Stimulated activated memory B cell treated with anti-CD40 and anti-IgM and Interleukin-4, amounts not matched to agents 10 μg/mL and 1 μg/mL and 100 μg/mL, for 72 hours (primary cell): ENCODE measurements around the gene MIS18A.
"Not testable (repeated sequence)": the region's sequence is repeated elsewhere in the genome, so short reads cannot be mapped to it uniquely, and the experiment has no call there.

Source experiments
- ATAC-seq: fragments of 150-1000 bp; cut with Tn5 transposase; 2 replicates; pipeline ENCODE4 v1.10.0; 2021
- H3K27ac Mint-ChIP-seq: one replicate; pipeline ENCODE4 v1.8.0; 2022; ENCODE audit warnings: mild to moderate bottlenecking, mixed read lengths
- H3K27me3 Mint-ChIP-seq: one replicate; pipeline ENCODE4 v1.8.0; 2022; ENCODE audit warnings: mixed read lengths
- H3K36me3 Mint-ChIP-seq: one replicate; pipeline ENCODE4 v1.8.0; 2022; ENCODE audit warnings: mixed read lengths
- H3K4me1 Mint-ChIP-seq: one replicate; pipeline ENCODE4 v1.8.0; 2022; ENCODE audit warnings: mixed read lengths
- H3K4me3 Mint-ChIP-seq: one replicate; pipeline ENCODE4 v1.8.0; 2022; ENCODE audit warnings: mild to moderate bottlenecking, moderate library complexity, mixed read lengths
- H3K9me3 Mint-ChIP-seq: one replicate; pipeline ENCODE4 v1.8.0; 2022; ENCODE audit warnings: mixed read lengths

MIS18A gene

DNA sequence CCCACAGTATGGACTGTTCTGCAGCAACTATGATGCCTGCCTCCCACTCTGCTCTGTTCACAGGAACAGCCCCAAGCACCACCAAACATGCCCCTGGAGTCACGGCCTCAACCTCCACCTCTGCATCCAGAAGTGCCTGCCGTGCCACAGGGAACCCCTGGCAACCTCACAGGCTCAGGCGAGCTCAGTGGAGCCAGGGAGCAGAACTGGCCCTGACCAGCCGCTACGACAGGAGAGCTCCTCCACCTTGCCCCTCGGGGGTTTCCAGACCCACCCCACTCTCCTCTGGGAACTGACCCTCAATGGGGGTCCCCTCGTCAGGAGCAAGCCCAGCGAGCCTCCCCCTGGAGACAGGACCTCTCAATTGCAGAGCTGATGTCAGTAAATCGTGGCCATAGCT lies 32.8 kb upstream of the MIS18A start:
- no peak for ATAC-seq
- Mint-ChIP-seq H3K27ac (peak overlapping the region; percentile 9), H3K9me3 (no peaks in the 10 kb centered on the region), H3K36me3 (peaks cover 62% of the 10 kb centered on the region), H3K4me3 (no peak overlapping the region), H3K27me3 (no peaks in the 10 kb centered on the region), H3K4me1 (peaks cover 14% of the 10 kb centered on the region)

GRCh38 chr21:32310976-32311375 lies 32.1 kb upstream of the MIS18A start:
- Mint-ChIP-seq H3K4me1 (peaks cover 14% of the 10 kb centered on the region), H3K36me3 (peaks cover 68% of the 10 kb centered on the region)
- not testable (repeated sequence) for H3K9me3 Mint-ChIP-seq, H3K27me3 Mint-ChIP-seq, ATAC-seq, H3K4me3 Mint-ChIP-seq, H3K27ac Mint-ChIP-seq

DNA sequence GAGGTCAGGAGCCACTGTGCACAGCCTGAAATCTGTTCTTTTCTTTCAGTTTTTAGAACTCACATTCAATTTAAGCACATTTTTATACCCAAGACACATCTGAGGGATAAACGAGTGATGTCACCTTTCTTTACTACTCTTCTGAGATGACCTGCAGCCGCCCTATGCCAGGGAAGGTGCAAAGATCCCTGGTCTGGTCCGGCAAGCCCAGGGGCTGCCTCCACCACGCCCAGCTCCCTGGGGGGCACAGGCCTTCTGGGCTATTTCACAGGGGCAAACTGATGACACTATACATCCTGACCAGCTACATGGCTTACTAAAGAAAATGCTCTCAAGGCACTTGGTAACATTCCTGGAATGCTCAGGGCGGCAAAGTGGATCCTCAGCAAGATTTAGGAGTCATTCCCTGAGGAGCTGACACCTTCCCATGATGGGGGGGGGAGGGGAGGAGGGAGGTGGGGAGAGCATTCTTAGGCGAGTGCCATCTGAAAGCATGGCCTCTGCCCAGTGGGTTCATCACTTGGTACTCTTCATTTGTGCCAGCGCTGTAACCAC lies 31.1 kb upstream of the MIS18A start:
- H3K4me3 Mint-ChIP-seq, result no peak overlapping the region
- H3K27me3 Mint-ChIP-seq, result no peaks in the 10 kb centered on the region
- H3K27ac Mint-ChIP-seq, result no peak overlapping the region
- H3K4me1 Mint-ChIP-seq, result peaks cover 14% of the 10 kb centered on the region
- ATAC-seq, result no peak
- peaks cover 74% of the 10 kb centered on the region for H3K36me3 Mint-ChIP-seq
- H3K9me3 Mint-ChIP-seq, result no peaks in the 10 kb centered on the region

DNA sequence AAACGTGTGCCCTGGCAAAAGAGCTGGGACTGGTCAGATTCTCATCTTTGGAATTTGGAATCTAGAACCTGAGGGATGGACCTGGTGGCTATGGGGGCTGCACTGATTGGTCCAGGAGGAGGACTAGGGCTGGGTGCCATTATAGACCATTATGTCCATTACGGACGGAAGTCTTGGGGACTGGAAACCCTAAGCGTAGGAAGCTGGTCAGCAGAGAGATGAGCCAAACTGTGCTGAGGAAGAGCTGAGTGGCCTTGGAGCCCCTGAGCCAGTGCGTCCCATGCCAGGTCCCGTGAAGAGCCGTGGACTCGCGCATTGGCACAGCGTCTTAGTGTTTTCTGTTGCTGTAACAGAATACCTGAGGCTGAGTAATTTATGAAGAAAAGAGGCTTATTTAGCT lies 29.8 kb upstream of the MIS18A start:
- peaks cover 14% of the 10 kb centered on the region for H3K4me1 Mint-ChIP-seq
- peaks cover 70% of the 10 kb centered on the region for H3K36me3 Mint-ChIP-seq
- no peak overlapping the region for H3K27ac Mint-ChIP-seq
- no peaks in the 10 kb centered on the region for H3K27me3 Mint-ChIP-seq
- no peak for ATAC-seq
- H3K4me3 Mint-ChIP-seq, result no peak overlapping the region
- H3K9me3 Mint-ChIP-seq, result no peaks in the 10 kb centered on the region

DNA sequence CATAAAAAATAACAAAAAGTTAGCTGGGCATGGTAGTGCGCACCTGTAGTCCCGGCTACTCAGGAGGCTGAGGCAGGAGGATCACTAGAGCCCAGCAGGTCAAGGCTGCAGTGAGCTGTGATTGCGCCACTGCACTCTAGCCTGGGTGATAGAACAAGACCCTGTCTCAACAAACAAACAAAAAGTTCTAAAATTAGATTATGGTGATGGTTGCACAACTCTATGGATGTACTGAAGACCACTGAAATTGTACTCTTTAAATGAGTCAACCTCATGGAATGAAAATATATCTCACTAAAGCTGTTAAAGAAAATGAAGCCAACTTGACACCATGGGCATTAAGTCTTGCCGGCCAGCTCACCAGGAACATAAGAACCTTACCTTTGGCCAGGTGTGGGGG lies 28.9 kb upstream of the MIS18A start:
- Mint-ChIP-seq H3K4me1 (peaks cover 14% of the 10 kb centered on the region), H3K4me3 (no peak overlapping the region), H3K36me3 (peaks cover 67% of the 10 kb centered on the region), H3K27me3 (no peaks in the 10 kb centered on the region), H3K9me3 (no peaks in the 10 kb centered on the region), H3K27ac (no peak overlapping the region)
- ATAC-seq, result no peak

GRCh38 chr21:32306021-32306780 lies 27.4 kb upstream of the MIS18A start:
- Mint-ChIP-seq H3K9me3 (no peaks in the 10 kb centered on the region), H3K4me3 (no peak overlapping the region), H3K4me1 (peaks cover 6% of the 10 kb centered on the region), H3K27ac (no peak overlapping the region), H3K36me3 (peaks cover 56% of the 10 kb centered on the region), H3K27me3 (no peaks in the 10 kb centered on the region)
- ATAC-seq, result no peak

GRCh38 chr21:32304998-32305397 lies 26.1 kb upstream of the MIS18A start:
- H3K27ac Mint-ChIP-seq, result no peak overlapping the region
- no peaks in the 10 kb centered on the region for H3K9me3 Mint-ChIP-seq
- H3K4me1 Mint-ChIP-seq, result no peaks in the 10 kb centered on the region
- H3K4me3 Mint-ChIP-seq, result no peak overlapping the region
- ATAC-seq, result no peak
- peaks cover 57% of the 10 kb centered on the region for H3K36me3 Mint-ChIP-seq
- H3K27me3 Mint-ChIP-seq, result no peaks in the 10 kb centered on the region

- Mint-ChIP-seq H3K36me3 (peaks cover 52% of the 10 kb centered on the region), H3K27me3 (no peaks in the 10 kb centered on the region), H3K4me3 (no peak overlapping the region), H3K4me1 (no peaks in the 10 kb centered on the region), H3K27ac (no peak overlapping the region), H3K9me3 (no peaks in the 10 kb centered on the region)
- no peak for ATAC-seq
Observed at GRCh38 chr21:32303385-32303784, 24.5 kb upstream of the MIS18A start.

DNA sequence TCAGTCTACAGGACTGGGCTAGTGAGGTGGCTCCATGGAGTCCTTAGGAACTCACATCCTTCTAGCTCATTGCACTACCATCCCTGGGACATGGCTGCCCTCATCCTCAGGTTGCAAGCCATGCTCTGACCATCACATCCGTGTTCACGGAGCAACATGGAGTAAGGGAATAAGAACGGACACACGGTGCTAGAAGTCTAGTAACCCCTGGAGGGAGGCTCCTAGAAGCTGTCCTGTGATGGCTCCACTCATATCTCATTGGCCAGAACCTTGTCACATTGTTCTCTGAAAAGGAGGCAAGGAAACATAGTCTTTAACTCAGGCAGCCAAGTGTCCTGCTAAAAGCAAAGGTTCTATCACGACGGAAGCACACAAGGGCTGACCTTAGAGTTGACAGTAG lies 23.7 kb upstream of the MIS18A start:
- Mint-ChIP-seq H3K36me3 (peaks cover 47% of the 10 kb centered on the region), H3K27ac (no peak overlapping the region), H3K9me3 (no peaks in the 10 kb centered on the region), H3K4me3 (no peak overlapping the region), H3K27me3 (no peaks in the 10 kb centered on the region), H3K4me1 (no peaks in the 10 kb centered on the region)
- no peak for ATAC-seq

DNA sequence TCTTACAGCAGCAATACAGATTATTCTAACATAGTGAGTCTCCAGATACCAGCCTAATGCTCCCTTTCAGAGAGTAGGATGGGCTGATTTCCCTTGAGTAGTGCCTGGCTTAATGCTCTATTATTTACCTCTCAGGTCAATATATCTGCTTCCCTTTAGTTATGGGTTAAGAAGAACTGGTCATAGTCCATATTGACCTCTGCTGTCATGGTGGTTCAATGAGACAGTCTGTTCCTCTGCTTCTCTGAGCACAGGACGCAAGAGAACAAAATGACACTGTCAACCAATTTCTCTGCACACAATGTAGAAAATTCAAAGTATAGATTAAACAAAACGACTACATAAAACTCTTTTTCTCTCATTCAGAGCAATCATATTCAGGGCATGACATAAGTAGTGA lies 22.7 kb upstream of the MIS18A start:
- H3K4me3 Mint-ChIP-seq, result no peak overlapping the region
- no peak overlapping the region for H3K27ac Mint-ChIP-seq
- no peaks in the 10 kb centered on the region for H3K9me3 Mint-ChIP-seq
- ATAC-seq, result no peak
- peaks cover 40% of the 10 kb centered on the region for H3K36me3 Mint-ChIP-seq
- no peaks in the 10 kb centered on the region for H3K4me1 Mint-ChIP-seq
- no peaks in the 10 kb centered on the region for H3K27me3 Mint-ChIP-seq

DNA sequence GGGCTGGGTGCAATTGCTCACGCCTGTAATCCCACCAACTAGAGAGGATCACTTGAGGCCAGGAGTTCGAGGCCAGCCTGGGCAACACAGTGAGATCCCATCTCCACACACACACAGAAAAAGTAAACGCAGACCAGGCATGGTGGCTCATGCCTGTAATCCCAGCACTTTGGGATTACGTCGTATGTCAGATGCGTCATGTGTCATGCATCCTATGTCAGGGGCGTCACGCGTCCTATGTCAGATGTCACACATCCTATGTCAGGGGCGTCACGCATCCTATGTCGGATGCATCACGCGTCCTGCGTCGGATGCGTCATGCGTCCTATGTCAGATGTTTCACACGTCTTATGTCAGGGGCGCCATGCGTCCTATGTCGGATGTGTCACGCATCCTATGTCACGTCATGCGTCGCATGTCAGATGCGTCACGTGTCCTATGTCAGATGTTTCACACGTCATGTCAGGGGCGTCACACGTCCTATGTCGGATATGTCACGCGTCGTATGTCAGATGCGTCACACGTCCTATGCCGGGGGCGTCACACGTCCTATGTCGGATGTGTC lies 21.4 kb upstream of the MIS18A start:
- Mint-ChIP-seq H3K4me1 (no peaks in the 10 kb centered on the region), H3K27ac (no peak overlapping the region), H3K9me3 (no peaks in the 10 kb centered on the region), H3K4me3 (no peak overlapping the region), H3K27me3 (no peaks in the 10 kb centered on the region), H3K36me3 (peaks cover 30% of the 10 kb centered on the region)
- no peak for ATAC-seq

GRCh38 chr21:32299695-32300094 lies 20.8 kb upstream of the MIS18A start:
- no peak overlapping the region for H3K4me3 Mint-ChIP-seq
- H3K4me1 Mint-ChIP-seq, result no peaks in the 10 kb centered on the region
- ATAC-seq, result no peak
- no peaks in the 10 kb centered on the region for H3K27me3 Mint-ChIP-seq
- H3K9me3 Mint-ChIP-seq, result no peaks in the 10 kb centered on the region
- no peak overlapping the region for H3K27ac Mint-ChIP-seq
- peaks cover 29% of the 10 kb centered on the region for H3K36me3 Mint-ChIP-seq

GRCh38 chr21:32298658-32299081 lies 19.8 kb upstream of the MIS18A start, which contains the start of gene MRAP:
TSS of gene MRAP (plus strand) at chr21:32298855. CDS start at chr21:32298972, 117 bp downstream.
- no peak within 1 kb of the TSS for H3K4me3 Mint-ChIP-seq
- ATAC-seq, result no peak
- H3K4me1 Mint-ChIP-seq, result no peaks in the 10 kb centered on the region
- H3K9me3 Mint-ChIP-seq, result no peaks in the 10 kb centered on the region
- H3K27ac Mint-ChIP-seq, result no peak within 1 kb of the TSS
- peaks cover 21% of the 10 kb centered on the region for H3K36me3 Mint-ChIP-seq
- no peaks in the 10 kb centered on the region for H3K27me3 Mint-ChIP-seq

- H3K9me3 Mint-ChIP-seq, result no peaks in the 10 kb centered on the region
- H3K27me3 Mint-ChIP-seq, result no peaks in the 10 kb centered on the region
- no peak overlapping the region for H3K4me3 Mint-ChIP-seq
- no peaks in the 10 kb centered on the region for H3K4me1 Mint-ChIP-seq
- H3K27ac Mint-ChIP-seq, result no peak overlapping the region
- ATAC-seq, result no peak
- H3K36me3 Mint-ChIP-seq, result peaks cover 16% of the 10 kb centered on the region
Observed at GRCh38 chr21:32298148-32298559, 19.3 kb upstream of the MIS18A start.

DNA sequence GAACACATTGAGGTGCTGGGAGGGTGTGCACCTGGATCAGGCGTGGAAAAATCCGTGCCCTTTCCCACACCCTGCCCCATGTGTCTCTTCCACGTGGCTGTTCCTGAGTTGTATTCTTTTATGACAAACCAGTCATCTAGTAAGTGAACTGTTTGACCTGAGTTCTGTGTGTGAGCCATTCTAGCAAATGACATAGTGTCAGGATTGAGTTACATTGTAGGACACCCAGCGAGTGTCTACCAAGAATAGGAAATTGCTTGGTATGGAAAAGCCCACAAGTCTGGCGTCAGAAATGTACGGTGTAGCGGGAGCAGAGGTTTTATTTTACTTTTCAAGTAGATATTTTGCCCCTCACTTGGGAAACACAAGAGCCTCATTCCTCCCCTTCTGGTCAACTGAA lies 18.6 kb upstream of the MIS18A start:
- H3K27me3 Mint-ChIP-seq, result no peaks in the 10 kb centered on the region
- ATAC-seq, result no peak
- no peak overlapping the region for H3K4me3 Mint-ChIP-seq
- H3K4me1 Mint-ChIP-seq, result no peaks in the 10 kb centered on the region
- no peaks in the 10 kb centered on the region for H3K9me3 Mint-ChIP-seq
- H3K36me3 Mint-ChIP-seq, result peaks cover 15% of the 10 kb centered on the region
- no peak overlapping the region for H3K27ac Mint-ChIP-seq

GRCh38 chr21:32285476-32285875 lies 6.6 kb upstream of the MIS18A start:
- Mint-ChIP-seq H3K9me3 (peaks cover 3% of the 10 kb centered on the region), H3K36me3 (peaks cover 51% of the 10 kb centered on the region), H3K27ac (no peak overlapping the region), H3K4me1 (peaks cover 2% of the 10 kb centered on the region), H3K4me3 (no peak overlapping the region), H3K27me3 (no peaks in the 10 kb centered on the region)
- no peak for ATAC-seq
